K562 (cell line): ENCODE measurements around the gene SLC37A3. TPM values are rescaled to one million over a fixed set of nuclear protein-coding genes. Genes with fewer than 3 reads are reported as not detected.

ENCODE experiments used
- CEBPB ChIP-seq: fragments of 450-650 bp; IDR thresholded peaks from 2 replicates; pipeline ENCODE4 v1.6.1; 2016; ENCODE audit warnings: missing genetic modification characterization, missing compliant biosample characterization
- NFIX ChIP-seq: fragments of 250-450 bp; sonication (Bioruptor Pico); IDR thresholded peaks from 2 replicates; pipeline ENCODE4 v1.4.0; 2020; ENCODE audit warnings: low read depth, mild to moderate bottlenecking, moderate library complexity
- REST ChIP-seq, 2 experiments: fragments of 450-650 bp; formaldehyde crosslinking in 1 of 2; IDR thresholded peaks; 2 replicates each; pipeline versions ENCODE4 v1.4.0 to v1.6.1; 2014 to 2020; ENCODE audit warnings: mild to moderate bottlenecking in 2 of 2, borderline replicate concordance in 1 of 2, low read depth in 1 of 2
- TFAP4 ChIP-seq: sonication (generic); formaldehyde crosslinking; IDR thresholded peaks from 2 replicates; pipeline ENCODE4 v1.8.0; 2022; ENCODE audit warnings: missing genetic modification reagents, mild to moderate bottlenecking, moderate library complexity, borderline replicate concordance
- polyA plus RNA-seq, 8 experiments: library from polyadenylated mRNA; depleted of rRNA in 4 of 8; stranded (reverse) in 5 of 8; unstranded in 3 of 8; fragments of >200 nt; fragmentation: Nextera tagmentation in 2 of 8; fragmentation: Illumina TruSeq in 1 of 8; extraction: Ambion mirVana in 2 of 8; extraction: Trizol in 1 of 8; gene quantifications; 2 replicates each; pipeline versions ENCODE4 v1.2.1 to v1.2.3, GENCODE V29; 2011 to 2014; ENCODE audit warnings: inconsistent platforms in 1 of 8, missing spikeins in 1 of 8
- total RNA-seq, 7 experiments: library from RNA; depleted of rRNA in 6 of 7; stranded (reverse); fragments of >200 nt in 6 of 7; fragmentation: Illumina TruSeq in 2 of 7; extraction: Trizol in 2 of 7; gene quantifications; 2 replicates each; pipeline versions ENCODE4 v1.2.1 to v1.2.3, GENCODE V29; 2011 to 2021; ENCODE audit warnings: low replicate concordance in 1 of 7

Gene SLC37A3
- total and polyA plus RNA-seq, 9 of the 15 experiments (the other 6 are each of a cell fraction or from before 2014, with no cell fraction given), result 11.7 to 59.1 (median 26.8) TPM

- TF ChIP-seq REST (IDR thresholded peaks at IDR 0.05; ENCODE audit: borderline replicate concordance) (peak; percentile 63; the same call in 1 of the 2 replicates), REST (CRISPR knock-in tag; IDR thresholded peaks at IDR 0.05; ENCODE audit: low read depth) (no peak), CEBPB (peak; percentile 67; the same call in 1 of the 2 replicates), NFIX (CRISPR knock-in tag) (no peak), TFAP4 (0 out of 2 replicates have a peak, but pooled peaks have one; percentile 10)
Measured at GRCh38 chr7:140300243-140301136, 97.8 kb downstream of the SLC37A3 start (continued).
